Testis (tissue), 3 donors: ENCODE measurements around the gene JMJD8. TPM values are rescaled to one million over a fixed set of nuclear protein-coding genes. Genes with fewer than 3 reads are reported as not detected.

Source experiments
- DNase-seq: peaks from one replicate; pipeline ENCODE4 v3.0.0-alpha.2; 2019
- H3K27ac ChIP-seq, 2 donors: fragments of 200-600 bp; sonication (generic); one replicate each; pipeline ENCODE4 v1.5.1; 2019
- H3K27me3 ChIP-seq: fragments of 200-600 bp; sonication (generic); one replicate; pipeline ENCODE4 v1.5.1; 2019
- H3K36me3 ChIP-seq: fragments of 200-600 bp; sonication (generic); one replicate; pipeline ENCODE4 v1.5.1; 2017; ENCODE audit warnings: low read depth; ENCODE audit errors: missing control alignments
- H3K4me1 ChIP-seq: fragments of 200-600 bp; sonication (generic); one replicate; pipeline ENCODE4 v1.5.1; 2019
- H3K4me3 ChIP-seq, 2 donors: fragments of 200-600 bp; sonication (generic); one replicate each; pipeline ENCODE4 v1.5.1; 2017 to 2019
- H3K9me3 ChIP-seq: fragments of 200-600 bp; sonication (generic); one replicate; pipeline ENCODE4 v1.5.1; 2017
- CTCF ChIP-seq, 3 experiments: fragments of 450-650 bp in 2 of 3; fragments of 200-600 bp in 1 of 3; sonication (generic) in 1 of 3; IDR thresholded peaks; one replicate each; pipeline ENCODE4 v1.5.1; 2016 to 2019; ENCODE audit warnings: antibody characterized with exemption in 3 of 3, mild to moderate bottlenecking in 2 of 3, moderate library complexity in 1 of 3
- POLR2A ChIP-seq: fragments of 450-650 bp; IDR thresholded peaks from one replicate; pipeline ENCODE4 v1.6.1; 2017; ENCODE audit warnings: antibody characterized with exemption, mild to moderate bottlenecking, moderate library complexity
- WGBS, 2 donors: methylation state at CpG; one replicate each; pipeline ENCODE4 v1.1.5; 2018; 5-methylcytosine and 5-hydroxymethylcytosine counted together
- intact Hi-C: fragments of 100-400 bp; cut with DNase I; formaldehyde crosslinking; loops from one replicate; pipeline ENCODE4 v1.15.1; 2023; ENCODE audit warnings: low total_unique reads
- polyA plus RNA-seq: library from polyadenylated mRNA; stranded (reverse); fragments of 350-450 nt; fragmentation: Illumina TruSeq; extraction: RNeasy Lipid Tissue Mini Kit (QIAGEN cat#74804); gene quantifications from one replicate; pipeline ENCODE4 v1.2.3, GENCODE V29; 2014; ENCODE audit warnings: low read depth, low replicate concordance; ENCODE audit not compliant: insufficient read depth
- total RNA-seq, 2 donors: library from RNA; depleted of rRNA; stranded (reverse); fragments of >200 nt; gene quantifications; one replicate each; pipeline ENCODE4 v1.2.3, GENCODE V29; 2016

The JMJD8 gene
- total and polyA plus RNA-seq, 3 donors from 2014 or later = 84.2 to 101 (median 95.5) TPM

- DNase-seq = no peak
- intact Hi-C loops = no loop called here
- Histone ChIP-seq H3K4me1 (peaks cover 9% of the 10 kb centered on the region), H3K4me3 (peak overlapping the region in 1 of 2 donors; percentile 49), H3K36me3 (no peaks in the 10 kb centered on the region), H3K27me3 (no peaks in the 10 kb centered on the region), H3K27ac (no peak overlapping the region), H3K9me3 (no peaks in the 10 kb centered on the region)
- TF ChIP-seq CTCF (IDR thresholded peaks at IDR 0.05) (no peak), POLR2A (no peak)
- WGBS, 2 donors = 2% methylated on average over 37 of the region's 37 CpGs; no CpG with 5 or more reads in 1 of the 2 donors
Measured at GRCh38 chr16:694863-695354, 10.8 kb upstream of the JMJD8 start.

- Histone ChIP-seq H3K4me3 (peak overlapping the region in 1 of 2 donors; percentile 49), H3K4me1 (peaks cover 14% of the 10 kb centered on the region), H3K9me3 (no peaks in the 10 kb centered on the region), H3K36me3 (no peaks in the 10 kb centered on the region), H3K27ac (no peak overlapping the region), H3K27me3 (no peaks in the 10 kb centered on the region)
- no peak for DNase-seq
- TF ChIP-seq CTCF (IDR thresholded peaks at IDR 0.05) = no peak
- intact Hi-C loops = no loop called here
- WGBS, 2 donors = 0 to 4% methylated on average over 13 to 31 of the region's 64 CpGs
Measured at GRCh38 chr16:694187-694862, 10.2 kb upstream of the JMJD8 start.

- TF ChIP-seq POLR2A = no peak
- TF ChIP-seq CTCF (IDR thresholded peaks at IDR 0.05) = no peak
- no peak for DNase-seq
- H3K36me3 ChIP-seq = no peaks in the 10 kb centered on the region
- H3K4me1 ChIP-seq = peaks cover 19% of the 10 kb centered on the region
- H3K4me3 ChIP-seq = no peak overlapping the region
- H3K27me3 ChIP-seq = no peaks in the 10 kb centered on the region
- H3K27ac ChIP-seq = no peak overlapping the region
- intact Hi-C loops = no loop called here
- WGBS, 2 donors = 2 to 6% methylated on average over 19 to 23 of the region's 37 CpGs
- H3K9me3 ChIP-seq = no peaks in the 10 kb centered on the region
Measured at GRCh38 chr16:693766-694165, 9.6 kb upstream of the JMJD8 start.

- H3K36me3 ChIP-seq = no peaks in the 10 kb centered on the region
- H3K4me1 ChIP-seq = peaks cover 19% of the 10 kb centered on the region
- 19 to 25% methylated on average over 10 to 22 of the region's 22 CpGs for WGBS, 2 donors
- no peak for DNase-seq
- no peak overlapping the region for H3K27ac ChIP-seq
- no peaks in the 10 kb centered on the region for H3K9me3 ChIP-seq
- H3K4me3 ChIP-seq = no peak overlapping the region
- intact Hi-C loops = no loop called here
- H3K27me3 ChIP-seq = no peaks in the 10 kb centered on the region
- TF ChIP-seq POLR2A = no peak
- no peak for TF ChIP-seq CTCF (IDR thresholded peaks at IDR 0.05)
Measured at GRCh38 chr16:693364-693763, 9.2 kb upstream of the JMJD8 start.
